Measurements from ENCODE around the gene CADM2.

The CADM2 gene

GRCh38 chr3:85185495-85185894 is 226.7 kb downstream of the CADM2 start:
- TF ChIP-seq ZFX (IDR thresholded peaks at IDR 0.05; ENCODE audit: borderline replicate concordance) (no peak), CTCF (IDR thresholded peaks at IDR 0.05) (no peak)

GRCh38 chr3:85189731-85190130 is 230.9 kb downstream of the CADM2 start:
- TF ChIP-seq ZFX (IDR thresholded peaks at IDR 0.05; ENCODE audit: borderline replicate concordance) (no peak), CTCF (IDR thresholded peaks at IDR 0.05) (no peak)
- H3K27ac ChIP-seq: no peak overlapping the region

More at GRCh38 chr3:85185495-85185894, 226.7 kb downstream of the CADM2 start:
- H3K27ac ChIP-seq: no peak overlapping the region

DNA sequence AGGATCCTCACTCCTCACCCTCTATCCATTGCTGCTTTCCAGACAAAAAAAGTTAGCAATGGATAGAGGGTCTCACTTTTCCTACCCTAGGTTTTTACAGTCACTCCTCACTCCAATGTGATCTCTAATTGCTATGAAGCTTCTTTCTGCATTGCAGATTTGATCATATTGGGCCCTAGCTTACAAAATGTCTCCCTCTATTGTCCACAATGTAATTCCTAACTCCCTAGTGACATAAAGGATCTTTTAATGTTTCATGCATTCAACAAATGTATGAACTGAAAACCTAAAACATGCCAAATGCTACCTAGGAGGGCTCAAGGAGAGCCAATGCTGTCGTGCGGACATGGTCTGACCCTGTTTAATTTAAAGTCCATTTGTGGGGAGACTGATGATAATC is 234.8 kb downstream of the CADM2 start:
- TF ChIP-seq CTCF (IDR thresholded peaks at IDR 0.05) (peak; percentile 41), ZFX (IDR thresholded peaks at IDR 0.05; ENCODE audit: borderline replicate concordance) (no peak)
- H3K27ac ChIP-seq: no peak overlapping the region

DNA sequence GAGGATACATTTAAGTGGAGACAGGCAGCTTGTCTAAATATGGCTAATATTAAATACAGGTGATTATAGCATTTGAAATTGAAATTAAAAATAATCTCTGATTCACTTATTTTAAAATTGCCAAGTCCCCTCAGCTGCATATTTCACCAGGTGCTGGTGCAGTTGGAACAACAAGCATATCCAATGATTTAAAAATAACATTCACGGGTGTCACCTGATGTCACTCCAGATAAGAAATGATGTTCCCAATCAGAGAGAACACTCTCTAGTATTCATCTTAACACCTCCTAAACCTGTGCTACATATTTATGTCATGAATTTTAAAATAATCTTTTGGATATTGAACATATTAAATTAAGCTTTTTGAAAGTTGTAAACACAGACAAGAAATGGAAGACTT is 249.9 kb downstream of the CADM2 start:
- TF ChIP-seq ZFX (IDR thresholded peaks at IDR 0.05; ENCODE audit: borderline replicate concordance) (no peak), CTCF (IDR thresholded peaks at IDR 0.05) (no peak)
- no peak overlapping the region for H3K27ac ChIP-seq

GRCh38 chr3:85210540-85210939 is 251.8 kb downstream of the CADM2 start:
- H3K27ac ChIP-seq: no peak overlapping the region
- TF ChIP-seq CTCF (IDR thresholded peaks at IDR 0.05): no peak
- TF ChIP-seq ZFX (IDR thresholded peaks at IDR 0.05; ENCODE audit: borderline replicate concordance): no peak

DNA sequence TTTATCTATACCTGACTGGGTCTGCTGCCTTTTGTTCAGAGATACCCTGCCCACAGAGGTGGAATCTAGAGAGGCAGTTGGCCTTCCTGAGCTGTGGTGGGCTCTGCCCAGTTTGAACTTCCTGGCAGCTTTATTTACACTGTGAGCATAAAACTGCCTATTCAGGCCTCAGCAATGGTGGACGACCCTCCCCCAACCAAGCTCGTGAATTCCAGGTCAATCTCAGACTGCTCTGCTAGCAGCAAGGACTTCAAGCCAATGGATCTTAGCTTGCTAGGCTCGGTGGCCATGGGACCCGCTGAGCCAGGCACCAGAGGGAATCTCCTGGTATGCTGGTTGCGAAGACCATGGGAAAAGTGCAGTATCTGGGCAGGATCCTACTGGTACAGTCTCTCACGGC is 270.2 kb downstream of the CADM2 start:
- TF ChIP-seq ZFX (IDR thresholded peaks at IDR 0.05; ENCODE audit: borderline replicate concordance): no peak
- TF ChIP-seq CTCF (IDR thresholded peaks at IDR 0.05): no peak
- H3K27ac ChIP-seq: no peak overlapping the region

DNA sequence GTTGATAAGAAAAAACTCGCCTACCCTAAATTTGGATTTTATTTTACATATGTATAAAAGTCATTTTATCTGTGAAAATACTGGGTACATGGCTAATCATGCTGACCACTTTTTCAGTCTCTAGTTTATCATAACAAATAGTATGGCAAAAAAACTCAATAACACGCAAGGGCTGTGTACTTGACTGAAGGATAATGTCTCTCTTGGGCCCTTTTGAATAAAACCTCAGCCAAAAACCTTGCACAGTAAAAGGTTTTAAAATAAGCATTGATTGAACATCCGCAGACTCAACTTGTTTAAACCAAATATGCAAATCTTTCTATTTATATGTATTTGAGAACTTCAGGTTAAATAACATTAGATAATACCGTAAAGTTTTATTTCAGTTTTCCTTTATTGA is 285.3 kb downstream of the CADM2 start:
- no peak for TF ChIP-seq ZFX (IDR thresholded peaks at IDR 0.05; ENCODE audit: borderline replicate concordance)
- no peak for TF ChIP-seq CTCF (IDR thresholded peaks at IDR 0.05)
- no peak overlapping the region for H3K27ac ChIP-seq
